ENCODE data around the gene UNC5CL. TPM values are rescaled to one million over a fixed set of nuclear protein-coding genes. Genes with fewer than 3 reads are reported as not detected.

UNC5CL gene
- total and polyA plus RNA-seq, 2 experiments from 2014 or later: not detected

- TF ChIP-seq EZH2 (IDR thresholded peaks at IDR 0.05; ENCODE audit: insufficient read depth, poor library complexity, severe bottlenecking) (no peak), EZH2phosphoT487 (IDR thresholded peaks at IDR 0.05; ENCODE audit: insufficient read depth, low read depth) (no peak)
- Histone ChIP-seq H3K9me3 (ENCODE audit: low read depth) (no peaks in the 10 kb centered on the region), H3K27me3 (replicated peaks; ENCODE audit: insufficient read depth) (no peaks in the 10 kb centered on the region), H3K36me3 (ENCODE audit: low read depth) (no peaks in the 10 kb centered on the region), H2AFZ (no peak overlapping the region), H3K9ac (no peak overlapping the region), H3K79me2 (ENCODE audit: insufficient read depth) (no peaks in the 10 kb centered on the region), H3K4me3 (no peak overlapping the region), H3K27ac (no peak overlapping the region), H3K4me2 (ENCODE audit: unreplicated experiment) (no peak overlapping the region), H3K4me1 (ENCODE audit: insufficient read depth) (peaks cover 7% of the 10 kb centered on the region; the same call in 1 of the 2 replicates), H3K9me2 (ENCODE audit: insufficient read depth) (no peaks in the 10 kb centered on the region), H3F3A (ENCODE audit: insufficient read depth) (peaks cover 7% of the 10 kb centered on the region; the same call in 1 of the 2 replicates), H4K20me1 (ENCODE audit: insufficient read depth) (no peaks in the 10 kb centered on the region)
- DNase-seq: no peak
- 88 to 92% methylated on average over 6 of the region's 6 CpGs for WGBS, 2 experiments (ENCODE audit: low coverage in 1 of 2, low lambda C conversion rate in 2 of 2, missing lambda C conversion rate in 2 of 2)
- in situ Hi-C loops (cut with MboI): no loop called here
Measured at GRCh38 chr6:41056768-41057490, 17.9 kb upstream of the UNC5CL start.

- no peaks in the 10 kb centered on the region for H3K9me3 ChIP-seq (ENCODE audit: low read depth)
- WGBS, 2 experiments (ENCODE audit: low coverage in 1 of 2, low lambda C conversion rate in 2 of 2, missing lambda C conversion rate in 2 of 2): 40 to 54% methylated on average over 3 of the region's 3 CpGs
- no peaks in the 10 kb centered on the region for H3K27me3 ChIP-seq (replicated peaks; ENCODE audit: insufficient read depth)
- no peak overlapping the region for H3K9ac ChIP-seq
- no peak overlapping the region for H2AFZ ChIP-seq
- no peak overlapping the region for H3K4me2 ChIP-seq (ENCODE audit: unreplicated experiment)
- TF ChIP-seq EZH2phosphoT487 (IDR thresholded peaks at IDR 0.05; ENCODE audit: insufficient read depth, low read depth): no peak
- H3K27ac ChIP-seq: no peak overlapping the region
- H3K9me2 ChIP-seq (ENCODE audit: insufficient read depth): no peaks in the 10 kb centered on the region
- H4K20me1 ChIP-seq (ENCODE audit: insufficient read depth): no peaks in the 10 kb centered on the region
- in situ Hi-C loops (cut with MboI): no loop called here
- H3F3A ChIP-seq (ENCODE audit: insufficient read depth): peaks cover 5% of the 10 kb centered on the region; the same call in 1 of the 2 replicates
- DNase-seq: no peak
- no peaks in the 10 kb centered on the region for H3K79me2 ChIP-seq (ENCODE audit: insufficient read depth)
- H3K4me3 ChIP-seq: no peak overlapping the region
- H3K36me3 ChIP-seq (ENCODE audit: low read depth): no peaks in the 10 kb centered on the region
- H3K4me1 ChIP-seq (ENCODE audit: insufficient read depth): peaks cover 7% of the 10 kb centered on the region; the same call in 1 of the 2 replicates
Measured at GRCh38 chr6:41055149-41055548, 16.1 kb upstream of the UNC5CL start.

- H3K9me3 ChIP-seq (ENCODE audit: low read depth): no peaks in the 10 kb centered on the region
- no peak overlapping the region for H3K4me3 ChIP-seq
- H3K79me2 ChIP-seq (ENCODE audit: insufficient read depth): no peaks in the 10 kb centered on the region
- H3K27ac ChIP-seq: no peak overlapping the region
- WGBS, 2 experiments (ENCODE audit: low coverage in 1 of 2, low lambda C conversion rate in 2 of 2, missing lambda C conversion rate in 2 of 2): 94 to 96% methylated on average over 3 of the region's 3 CpGs
- no peak for DNase-seq
- H3K4me2 ChIP-seq (ENCODE audit: unreplicated experiment): no peak overlapping the region
- no peaks in the 10 kb centered on the region for H3K36me3 ChIP-seq (ENCODE audit: low read depth)
- no peak overlapping the region for H3K9ac ChIP-seq
- H2AFZ ChIP-seq: no peak overlapping the region
- no peaks in the 10 kb centered on the region for H4K20me1 ChIP-seq (ENCODE audit: insufficient read depth)
- H3K4me1 ChIP-seq (ENCODE audit: insufficient read depth): 0 out of 2 replicates have a peak, but pooled peaks cover 2% of the 10 kb centered on the region
- no peak for TF ChIP-seq EZH2phosphoT487 (IDR thresholded peaks at IDR 0.05; ENCODE audit: insufficient read depth, low read depth)
- no peak for TF ChIP-seq EZH2 (IDR thresholded peaks at IDR 0.05; ENCODE audit: insufficient read depth, poor library complexity, severe bottlenecking)
- no peaks in the 10 kb centered on the region for H3F3A ChIP-seq (ENCODE audit: insufficient read depth)
- H3K9me2 ChIP-seq (ENCODE audit: insufficient read depth): no peaks in the 10 kb centered on the region
- H3K27me3 ChIP-seq (replicated peaks; ENCODE audit: insufficient read depth): no peaks in the 10 kb centered on the region
- in situ Hi-C loops (cut with MboI): no loop called here
Measured at GRCh38 chr6:41054511-41054910, 15.5 kb upstream of the UNC5CL start.

GRCh38 chr6:41053041-41053440 lies 14.0 kb upstream of the UNC5CL start, which contains the start of gene APOBEC2:
APOBEC2 (plus strand) TSS chr6:41053202; CDS start chr6:41053348, 146 bp downstream.
- TF ChIP-seq EZH2phosphoT487 (IDR thresholded peaks at IDR 0.05; ENCODE audit: insufficient read depth, low read depth): no peak
- no peak for TF ChIP-seq EZH2 (IDR thresholded peaks at IDR 0.05; ENCODE audit: insufficient read depth, poor library complexity, severe bottlenecking)
- in situ Hi-C loops (cut with MboI): no loop called here
- Histone ChIP-seq H3K27ac (no peak within 1 kb of the TSS), H2AFZ (no peak within 1 kb of the TSS), H3F3A (ENCODE audit: insufficient read depth) (no peaks in the 10 kb centered on the region), H3K4me3 (no peak within 1 kb of the TSS), H3K4me2 (ENCODE audit: unreplicated experiment) (no peak within 1 kb of the TSS), H3K9me2 (ENCODE audit: insufficient read depth) (no peaks in the 10 kb centered on the region), H3K9ac (no peak within 1 kb of the TSS), H4K20me1 (ENCODE audit: insufficient read depth) (no peaks in the 10 kb centered on the region), H3K79me2 (ENCODE audit: insufficient read depth) (no peaks in the 10 kb centered on the region), H3K27me3 (replicated peaks; ENCODE audit: insufficient read depth) (no peaks in the 10 kb centered on the region), H3K36me3 (ENCODE audit: low read depth) (no peaks in the 10 kb centered on the region), H3K9me3 (ENCODE audit: low read depth) (no peaks in the 10 kb centered on the region), H3K4me1 (ENCODE audit: insufficient read depth) (no peaks in the 10 kb centered on the region)
- no peak for DNase-seq
- 45 to 62% methylated on average over 5 of the region's 5 CpGs for WGBS, 2 experiments (ENCODE audit: low coverage in 1 of 2, low lambda C conversion rate in 2 of 2, missing lambda C conversion rate in 2 of 2)
